K562 treated with DMSO at 1 percent for 48 hours (cell line): ENCODE measurements around the gene RSPH6A. TPM values are rescaled to one million over a fixed set of nuclear protein-coding genes. Genes with fewer than 3 reads are reported as not detected.

Source experiments
- total RNA-seq: library from RNA; unstranded; fragments of 300-600 nt; gene quantifications from 2 replicates; pipeline ENCODE4 v1.2.3, GENCODE V29; 2022; ENCODE audit warnings: low replicate concordance; ENCODE audit errors: extremely low read depth

The RSPH6A gene
- not detected in 2 replicates for total RNA-seq

GRCh38 chr19:45814851-45815480, at the start of gene RSPH6A:
TSS of gene RSPH6A (minus strand) at chr19:45815308. CDS start at chr19:45815176, 132 bp downstream.

GRCh38 chr19:45863840-45864628, 48.9 kb upstream of the RSPH6A start, which contains the start of gene FOXA3:
TSS of gene FOXA3 (plus strand) at chr19:45864326. CDS start at chr19:45864457, 131 bp downstream.

GRCh38 chr19:45862564-45863334, 47.6 kb upstream of the RSPH6A start, which contains the start of gene SYMPK:
TSS of gene SYMPK (minus strand) at chr19:45863147. CDS start at chr19:45854495, 8,652 bp downstream.

GRCh38 chr19:45792470-45793177, 22.5 kb downstream of the RSPH6A start, which contains the start of gene DMWD:
TSS of gene DMWD (minus strand) at chr19:45792845. CDS start at chr19:45792756, 89 bp downstream.

GRCh38 chr19:45782162-45782691, 32.9 kb downstream of the RSPH6A start, which contains the start of gene DMPK:
TSS of gene DMPK (minus strand) at chr19:45782490. CDS start at chr19:45782352, 138 bp downstream.

GRCh38 chr19:45768984-45769782, 45.9 kb downstream of the RSPH6A start, which contains the start of gene SIX5:
TSS of gene SIX5 (minus strand) at chr19:45769252. CDS start at chr19:45768844, 408 bp downstream.

Other genes starting within 250 kb of the RSPH6A start
- gene OPA3, start 230.5 kb downstream of the RSPH6A start, total RNA-seq: not detected in 2 replicates
- gene GPR4, start 213.1 kb downstream of the RSPH6A start, total RNA-seq: not detected in 2 replicates
- gene EML2, start 175.9 kb downstream of the RSPH6A start, total RNA-seq: not detected in 2 replicates
- gene GIPR, start 147.1 kb downstream of the RSPH6A start, total RNA-seq: not detected in 2 replicates
- gene SNRPD2, start 123.4 kb downstream of the RSPH6A start, total RNA-seq: not detected in 2 replicates
- not detected in 2 replicates for gene QPCTL, start 122.6 kb downstream of the RSPH6A start, total RNA-seq
- not detected in 2 replicates for gene FBXO46, start 84.4 kb downstream of the RSPH6A start, total RNA-seq
- gene MEIOSIN, start 81.9 kb downstream of the RSPH6A start, total RNA-seq: not detected in 2 replicates
- gene SIX5, start 46.1 kb downstream of the RSPH6A start, total RNA-seq: not detected in 2 replicates
- not detected in 2 replicates for gene DMPK, start 32.8 kb downstream of the RSPH6A start, total RNA-seq
- gene DMWD, start 22.5 kb downstream of the RSPH6A start, total RNA-seq: not detected in 2 replicates
- not detected in 2 replicates for gene SYMPK, start 47.8 kb upstream of the RSPH6A start, total RNA-seq
- gene FOXA3, start 49.0 kb upstream of the RSPH6A start, total RNA-seq: not detected in 2 replicates
- gene IRF2BP1, start 70.8 kb upstream of the RSPH6A start, total RNA-seq: not detected in 2 replicates
- not detected in 2 replicates for gene MYPOP, start 87.3 kb upstream of the RSPH6A start, total RNA-seq
- not detected in 2 replicates for gene NANOS2, start 99.5 kb upstream of the RSPH6A start, total RNA-seq
- gene NOVA2, start 158.6 kb upstream of the RSPH6A start, total RNA-seq: not detected in 2 replicates
- gene CCDC61, start 180.2 kb upstream of the RSPH6A start, total RNA-seq: not detected in 2 replicates
- not detected in 2 replicates for gene PGLYRP1, start 207.7 kb upstream of the RSPH6A start, total RNA-seq
- gene IGFL4, start 225.7 kb upstream of the RSPH6A start, total RNA-seq: not detected in 2 replicates